H9 (cell line): ENCODE measurements around the gene MPP2. TPM values are rescaled to one million over a fixed set of nuclear protein-coding genes. Genes with fewer than 3 reads are reported as not detected.

ENCODE experiments used
- DNase-seq: peaks from one replicate; pipeline ENCODE4 v3.0.0-alpha.2; 2017
- H2AFZ ChIP-seq: one replicate; pipeline ENCODE4 v1.6.1; 2013; ENCODE audit warnings: mild to moderate bottlenecking, low read length, control low read depth, moderate library complexity
- H2AK5ac ChIP-seq: 2 replicates; pipeline ENCODE4 v1.6.1; 2013; ENCODE audit warnings: low read length, control low read depth, mixed read lengths; ENCODE audit not compliant: insufficient read length
- H2BK120ac ChIP-seq: one replicate; pipeline ENCODE4 v1.6.1; 2013; ENCODE audit warnings: low read depth, mild to moderate bottlenecking, low read length, control low read depth, inconsistent platforms; ENCODE audit not compliant: poor library complexity, severe bottlenecking
- H2BK12ac ChIP-seq: 2 replicates; pipeline ENCODE4 v1.6.1; 2013; ENCODE audit warnings: low read length, control low read depth, mixed read lengths, low read depth; ENCODE audit not compliant: insufficient read length
- H2BK15ac ChIP-seq: 2 replicates; pipeline ENCODE4 v1.6.1; 2013; ENCODE audit warnings: low read depth, low read length, control low read depth
- H2BK20ac ChIP-seq: one replicate; pipeline ENCODE4 v1.6.1; 2013; ENCODE audit warnings: low read depth, mild to moderate bottlenecking, low read length, control low read depth, inconsistent platforms; ENCODE audit not compliant: poor library complexity, severe bottlenecking
- H2BK5ac ChIP-seq: 2 replicates; pipeline ENCODE4 v1.6.1; 2013; ENCODE audit warnings: low read length, control low read depth, mixed read lengths; ENCODE audit not compliant: insufficient read length
- H3K14ac ChIP-seq: 2 replicates; pipeline ENCODE4 v1.6.1; 2013; ENCODE audit warnings: low read length, control low read depth; ENCODE audit not compliant: insufficient read depth
- H3K18ac ChIP-seq: 2 replicates; pipeline ENCODE4 v1.6.1; 2013; ENCODE audit warnings: low read depth, mild to moderate bottlenecking, mixed read lengths, low read length, control low read depth; ENCODE audit not compliant: insufficient read length
- H3K23ac ChIP-seq: 2 replicates; pipeline ENCODE4 v1.6.1; 2013; ENCODE audit warnings: low read length, control low read depth, mixed read lengths, low read depth; ENCODE audit not compliant: insufficient read length
- H3K23me2 ChIP-seq: 2 replicates; pipeline ENCODE4 v1.6.1; 2013; ENCODE audit warnings: low read depth, mild to moderate bottlenecking, mixed read lengths, low read length, control low read depth; ENCODE audit not compliant: insufficient read length, poor library complexity, severe bottlenecking
- H3K27ac ChIP-seq: 2 replicates; pipeline ENCODE4 v1.5.1; 2013; ENCODE audit warnings: low read length, control low read depth, mixed read lengths, low read depth; ENCODE audit not compliant: insufficient read length
- H3K27me3 ChIP-seq: 2 replicates; pipeline ENCODE4 v1.6.1; 2013; ENCODE audit warnings: low read length, control low read depth, inconsistent platforms; ENCODE audit not compliant: insufficient read depth
- H3K4ac ChIP-seq: 2 replicates; pipeline ENCODE4 v1.6.1; 2013; ENCODE audit warnings: low read depth, mild to moderate bottlenecking, control low read depth, inconsistent platforms, low read length, moderate library complexity
- H3K4me1 ChIP-seq: 2 replicates; pipeline ENCODE4 v1.6.1; 2013; ENCODE audit warnings: low read length, control low read depth, inconsistent platforms; ENCODE audit not compliant: insufficient read depth
- H3K4me2 ChIP-seq: 2 replicates; pipeline ENCODE4 v1.6.1; 2013; ENCODE audit warnings: low read length, control low read depth, mixed read lengths; ENCODE audit not compliant: insufficient read length, insufficient read depth
- H3K56ac ChIP-seq: 2 replicates; pipeline ENCODE4 v1.6.1; 2013; ENCODE audit warnings: low read depth, mild to moderate bottlenecking, mixed read lengths, low read length, control low read depth; ENCODE audit not compliant: insufficient read length
- H3K79me1 ChIP-seq: 2 replicates; pipeline ENCODE4 v1.6.1; 2013; ENCODE audit warnings: low read depth, mild to moderate bottlenecking, moderate library complexity, low read length, control low read depth, inconsistent platforms; ENCODE audit not compliant: insufficient read depth, poor library complexity, severe bottlenecking
- H3K79me2 ChIP-seq: 2 replicates; pipeline ENCODE4 v1.6.1; 2013; ENCODE audit warnings: low read length, control low read depth, inconsistent platforms; ENCODE audit not compliant: insufficient read depth
- H3K9ac ChIP-seq: 2 replicates; pipeline ENCODE4 v1.6.1; 2013; ENCODE audit warnings: low read length, control low read depth, mixed read lengths; ENCODE audit not compliant: insufficient read length; ENCODE audit errors: extremely low read depth
- H3K9me3 ChIP-seq: one replicate; pipeline ENCODE4 v1.6.1; 2013; ENCODE audit warnings: low read depth, low read length, inconsistent platforms; ENCODE audit not compliant: control insufficient read depth
- H3T11ph ChIP-seq: one replicate; pipeline ENCODE4 v1.6.1; 2013; ENCODE audit warnings: mild to moderate bottlenecking, low read length, control low read depth, inconsistent platforms
- H4K20me1 ChIP-seq: one replicate; pipeline ENCODE4 v1.6.1; 2013; ENCODE audit not compliant: control insufficient read depth, insufficient read length, insufficient read depth
- H4K5ac ChIP-seq: 2 replicates; pipeline ENCODE4 v1.6.1; 2013; ENCODE audit warnings: low read depth, mild to moderate bottlenecking, mixed read lengths, low read length, control low read depth; ENCODE audit not compliant: insufficient read length
- H4K8ac ChIP-seq: replicated peaks from 2 replicates; pipeline ENCODE4 v1.6.1; 2013; ENCODE audit warnings: low read length, control low read depth, mixed read lengths, low read depth; ENCODE audit not compliant: insufficient read length
- H4K91ac ChIP-seq: 2 replicates; pipeline ENCODE4 v1.6.1; 2013; ENCODE audit warnings: low read depth, mild to moderate bottlenecking, moderate library complexity, mixed read lengths, low read length, control low read depth; ENCODE audit not compliant: insufficient read length
- H3K27ac Mint-ChIP-seq, 3 experiments: 2 replicates in 2 of 3; 3 replicates in 1 of 3; pipeline ENCODE4 v1.8.0; 2020 to 2021; ENCODE audit warnings: mixed read lengths in 3 of 3, mild to moderate bottlenecking in 1 of 3, moderate library complexity in 1 of 3
- H3K27me3 Mint-ChIP-seq: 2 replicates; pipeline ENCODE4 v1.8.0; 2021; ENCODE audit warnings: low read depth, mild to moderate bottlenecking, moderate library complexity, mixed read lengths
- H3K36me3 Mint-ChIP-seq, 3 experiments: 2 replicates in 2 of 3; 3 replicates in 1 of 3; pipeline ENCODE4 v1.8.0; 2020 to 2021; ENCODE audit warnings: low read depth in 3 of 3, mixed read lengths in 3 of 3; ENCODE audit not compliant: insufficient read depth in 1 of 3
- H3K4me1 Mint-ChIP-seq, 2 experiments: 2 replicates each; pipeline ENCODE4 v1.8.0; 2020; ENCODE audit warnings: mixed read lengths in 2 of 2
- H3K4me3 Mint-ChIP-seq, 2 experiments: 2 replicates in 1 of 2; 3 replicates in 1 of 2; pipeline ENCODE4 v1.8.0; 2020 to 2021; ENCODE audit warnings: mild to moderate bottlenecking in 2 of 2, mixed read lengths in 2 of 2, moderate library complexity in 1 of 2
- H3K9me3 Mint-ChIP-seq, 2 experiments: 2 replicates in 1 of 2; 3 replicates in 1 of 2; pipeline ENCODE4 v1.8.0; 2020; ENCODE audit warnings: mild to moderate bottlenecking in 2 of 2, mixed read lengths in 2 of 2, moderate library complexity in 1 of 2
- WGBS: extraction: QIAGEN DNeasy Blood & Tissue Kit; methylation state at CpG from one replicate; pipeline ENCODE4 v1.1.7; 2013; ENCODE audit warnings: missing lambda C conversion rate, low lambda C conversion rate, mixed read lengths; ENCODE audit not compliant: insufficient read length; ENCODE audit errors: extremely low coverage; 5-methylcytosine and 5-hydroxymethylcytosine counted together
- total RNA-seq: library from RNA; stranded (reverse); gene quantifications from 2 replicates; pipeline ENCODE4 v1.2.1, GENCODE V29; 2021
- TF ChIP-seq, protein P1 (sequence below): fragments of 200-600 bp; sonication (generic); conservative IDR thresholded peaks from 3 replicates; pipeline ENCODE4 v1.8.0; 2021; ENCODE audit warnings: antibody characterized with exemption, mild to moderate bottlenecking

The MPP2 gene
- total RNA-seq, 1 experiment from 2014 or later = 16.3 TPM

DNA sequence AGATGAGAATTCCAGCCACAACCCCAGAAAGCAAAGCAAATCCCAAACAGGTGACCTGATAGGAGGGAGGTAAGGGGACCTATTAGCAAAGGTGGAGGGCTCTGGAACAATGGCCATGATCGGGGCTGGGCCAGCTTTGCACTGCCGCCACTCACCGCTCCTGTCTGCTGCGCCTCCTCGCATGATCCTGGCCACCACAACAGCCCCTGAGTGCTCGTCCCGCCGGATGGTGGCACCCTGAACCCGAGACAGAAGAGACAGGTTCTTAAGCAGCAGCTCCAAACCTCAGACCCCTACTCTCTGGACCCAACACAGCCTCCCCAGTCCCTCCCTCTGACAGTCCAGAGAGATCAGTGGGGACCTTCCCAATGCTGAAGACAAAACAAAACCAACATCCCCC, 79.7 kb downstream of the MPP2 start:
- Histone ChIP-seq H4K91ac (no peak overlapping the region), H3K56ac (no peak overlapping the region), H2BK15ac (no peak overlapping the region), H2BK120ac (no peak overlapping the region), H4K20me1 (no peaks in the 10 kb centered on the region), H4K8ac (no peak overlapping the region), H2AFZ (no peak overlapping the region), H3K4me2 (no peak overlapping the region), H3T11ph (no peak overlapping the region), H3K79me1 (no peaks in the 10 kb centered on the region), H3K23me2 (no peaks in the 10 kb centered on the region), H3K9me3 (no peaks in the 10 kb centered on the region), H4K5ac (no peak overlapping the region), H2BK5ac (no peak overlapping the region), H2AK5ac (no peak overlapping the region), H2BK20ac (no peak overlapping the region), H3K23ac (no peak overlapping the region), H3K79me2 (no peaks in the 10 kb centered on the region), H3K18ac (no peak overlapping the region), H3K14ac (no peak overlapping the region), H3K9ac (no peak overlapping the region), H3K27ac (no peak overlapping the region), H2BK12ac (no peak overlapping the region), H3K4me1 (no peaks in the 10 kb centered on the region), H3K27me3 (no peaks in the 10 kb centered on the region; the same call in 1 of the 2 replicates), H3K4ac (no peak overlapping the region)
- no peaks in the 10 kb centered on the region for H3K9me3 Mint-ChIP-seq
- no peak for DNase-seq
- H3K4me1 Mint-ChIP-seq = peaks cover 10 to 16% of the 10 kb centered on the region in 2 experiments
- peaks cover 14% of the 10 kb centered on the region for H3K27me3 Mint-ChIP-seq
- no peak overlapping the region for H3K27ac Mint-ChIP-seq
- peaks cover 2 to 19% (median 7%) of the 10 kb centered on the region in 3 experiments; a peak in 6 of 7 replicates for H3K36me3 Mint-ChIP-seq
- TF ChIP-seq, protein P1, sequence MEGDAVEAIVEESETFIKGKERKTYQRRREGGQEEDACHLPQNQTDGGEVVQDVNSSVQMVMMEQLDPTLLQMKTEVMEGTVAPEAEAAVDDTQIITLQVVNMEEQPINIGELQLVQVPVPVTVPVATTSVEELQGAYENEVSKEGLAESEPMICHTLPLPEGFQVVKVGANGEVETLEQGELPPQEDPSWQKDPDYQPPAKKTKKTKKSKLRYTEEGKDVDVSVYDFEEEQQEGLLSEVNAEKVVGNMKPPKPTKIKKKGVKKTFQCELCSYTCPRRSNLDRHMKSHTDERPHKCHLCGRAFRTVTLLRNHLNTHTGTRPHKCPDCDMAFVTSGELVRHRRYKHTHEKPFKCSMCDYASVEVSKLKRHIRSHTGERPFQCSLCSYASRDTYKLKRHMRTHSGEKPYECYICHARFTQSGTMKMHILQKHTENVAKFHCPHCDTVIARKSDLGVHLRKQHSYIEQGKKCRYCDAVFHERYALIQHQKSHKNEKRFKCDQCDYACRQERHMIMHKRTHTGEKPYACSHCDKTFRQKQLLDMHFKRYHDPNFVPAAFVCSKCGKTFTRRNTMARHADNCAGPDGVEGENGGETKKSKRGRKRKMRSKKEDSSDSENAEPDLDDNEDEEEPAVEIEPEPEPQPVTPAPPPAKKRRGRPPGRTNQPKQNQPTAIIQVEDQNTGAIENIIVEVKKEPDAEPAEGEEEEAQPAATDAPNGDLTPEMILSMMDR = no peak
- no CpG with 5 or more reads among the region's 9 CpGs for WGBS
- H3K4me3 Mint-ChIP-seq = no peak overlapping the region; a peak in 1 of 5 replicates
